ENCODE measurements around the gene IBA57. TPM values are rescaled to one million over a fixed set of nuclear protein-coding genes. Genes with fewer than 3 reads are reported as not detected.

The IBA57 gene
- total RNA-seq, 4 donors from 2014 or later = 4.9 to 15.7 (median 12.3) TPM

DNA sequence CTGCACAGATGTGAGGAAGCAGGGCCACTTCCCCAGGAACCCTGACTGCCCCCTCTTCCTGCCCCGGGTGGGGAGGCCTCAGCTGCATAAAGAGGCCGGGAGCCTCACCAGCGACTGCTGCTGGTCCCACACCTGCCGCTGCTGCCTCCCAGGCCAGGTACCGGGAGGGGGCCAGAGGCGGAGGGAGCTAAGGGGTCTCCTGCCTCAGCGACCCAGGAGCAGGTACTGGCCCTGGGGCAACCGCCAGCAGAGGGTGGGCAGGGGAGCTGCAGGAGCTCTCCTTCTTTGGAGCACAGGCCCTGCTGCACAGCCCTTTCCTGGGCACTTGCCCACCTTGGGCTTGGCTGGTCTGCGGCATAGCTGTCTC, 9.1 kb upstream of the IBA57 start:
- peaks cover 0 to 2% of the 10 kb centered on the region in 2 donors for H3K4me1 ChIP-seq
- DNase-seq = no peak
- in situ Hi-C loops (cut with MboI; ENCODE audit: low sequenced_read_pairs in 4 of 4) (no loop called here), intact Hi-C loops (cut with DNase I; ENCODE audit: low total_unique reads) (no loop called here)
- H3K4me3 ChIP-seq = no peak overlapping the region
- peaks cover 3 to 20% (median 12%) of the 10 kb centered on the region in 3 donors for H3K27me3 ChIP-seq
- no peak for ATAC-seq
- no peaks in the 10 kb centered on the region for H3K36me3 ChIP-seq
- TF ChIP-seq, protein P1, sequence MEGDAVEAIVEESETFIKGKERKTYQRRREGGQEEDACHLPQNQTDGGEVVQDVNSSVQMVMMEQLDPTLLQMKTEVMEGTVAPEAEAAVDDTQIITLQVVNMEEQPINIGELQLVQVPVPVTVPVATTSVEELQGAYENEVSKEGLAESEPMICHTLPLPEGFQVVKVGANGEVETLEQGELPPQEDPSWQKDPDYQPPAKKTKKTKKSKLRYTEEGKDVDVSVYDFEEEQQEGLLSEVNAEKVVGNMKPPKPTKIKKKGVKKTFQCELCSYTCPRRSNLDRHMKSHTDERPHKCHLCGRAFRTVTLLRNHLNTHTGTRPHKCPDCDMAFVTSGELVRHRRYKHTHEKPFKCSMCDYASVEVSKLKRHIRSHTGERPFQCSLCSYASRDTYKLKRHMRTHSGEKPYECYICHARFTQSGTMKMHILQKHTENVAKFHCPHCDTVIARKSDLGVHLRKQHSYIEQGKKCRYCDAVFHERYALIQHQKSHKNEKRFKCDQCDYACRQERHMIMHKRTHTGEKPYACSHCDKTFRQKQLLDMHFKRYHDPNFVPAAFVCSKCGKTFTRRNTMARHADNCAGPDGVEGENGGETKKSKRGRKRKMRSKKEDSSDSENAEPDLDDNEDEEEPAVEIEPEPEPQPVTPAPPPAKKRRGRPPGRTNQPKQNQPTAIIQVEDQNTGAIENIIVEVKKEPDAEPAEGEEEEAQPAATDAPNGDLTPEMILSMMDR (IDR thresholded peaks at IDR 0.05 in 4 of 5, conservative IDR thresholded peaks at IDR 0.05 in 1 of 5) = no peak
- TF ChIP-seq POLR2A (IDR thresholded peaks at IDR 0.05) = no peak
- no peaks in the 10 kb centered on the region for H3K9me3 ChIP-seq
- H3K27ac ChIP-seq = no peak overlapping the region

DNA sequence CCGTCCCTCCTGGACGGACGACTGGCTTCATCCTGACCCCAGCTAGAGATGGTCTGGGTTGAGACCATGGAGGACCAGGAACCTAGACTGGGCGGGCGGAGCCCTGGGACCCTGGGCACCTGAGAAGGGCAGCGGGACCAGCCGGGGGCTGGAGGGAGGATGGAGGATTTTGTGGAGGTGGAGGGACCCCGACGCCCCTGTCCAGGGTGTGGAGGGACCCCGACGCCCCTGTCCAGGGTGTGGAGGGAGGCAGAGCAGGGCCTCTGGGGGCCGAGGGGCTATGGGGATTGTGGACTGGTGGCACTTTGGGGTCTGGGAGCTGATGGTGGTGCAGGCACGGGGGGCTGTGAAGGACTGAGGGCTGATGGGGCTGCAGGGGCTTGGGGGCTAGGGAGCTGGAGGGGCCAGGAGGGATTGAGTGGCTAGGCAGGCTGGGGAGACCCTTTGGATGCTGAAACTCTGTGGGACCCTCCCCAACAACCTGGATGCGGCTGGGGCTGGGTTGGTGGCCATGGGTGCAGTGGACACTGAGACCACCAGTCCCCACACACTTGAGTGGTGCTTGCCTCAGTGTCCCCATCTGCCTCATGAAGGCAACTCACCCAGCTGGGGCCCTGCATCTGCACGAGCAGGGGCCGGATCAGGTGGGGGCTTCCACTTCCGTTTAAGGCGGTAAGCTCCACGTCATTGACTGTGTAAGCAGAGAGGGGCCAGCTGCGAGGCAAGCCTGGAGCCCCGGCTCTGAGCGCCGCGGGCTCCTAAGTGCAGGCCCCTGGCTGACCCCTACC, 8.5 kb upstream of the IBA57 start:
- Histone ChIP-seq H3K4me1 (peaks cover under 1 to 8% of the 10 kb centered on the region in 2 donors), H3K4me3 (no peak overlapping the region), H3K27me3 (peaks cover 3 to 20% (median 12%) of the 10 kb centered on the region in 3 donors), H3K9me3 (no peaks in the 10 kb centered on the region), H3K27ac (no peak overlapping the region), H3K36me3 (no peaks in the 10 kb centered on the region)
- ATAC-seq = no peak
- DNase-seq = no peak
- in situ Hi-C loops (cut with MboI; ENCODE audit: low sequenced_read_pairs in 4 of 4) = no loop called here
- intact Hi-C loops (cut with DNase I; ENCODE audit: low total_unique reads) = no loop called here
- no peak for TF ChIP-seq POLR2A (IDR thresholded peaks at IDR 0.05)
- TF ChIP-seq, protein P1 (IDR thresholded peaks at IDR 0.05 in 4 of 5, conservative IDR thresholded peaks at IDR 0.05 in 1 of 5) = no peak

DNA sequence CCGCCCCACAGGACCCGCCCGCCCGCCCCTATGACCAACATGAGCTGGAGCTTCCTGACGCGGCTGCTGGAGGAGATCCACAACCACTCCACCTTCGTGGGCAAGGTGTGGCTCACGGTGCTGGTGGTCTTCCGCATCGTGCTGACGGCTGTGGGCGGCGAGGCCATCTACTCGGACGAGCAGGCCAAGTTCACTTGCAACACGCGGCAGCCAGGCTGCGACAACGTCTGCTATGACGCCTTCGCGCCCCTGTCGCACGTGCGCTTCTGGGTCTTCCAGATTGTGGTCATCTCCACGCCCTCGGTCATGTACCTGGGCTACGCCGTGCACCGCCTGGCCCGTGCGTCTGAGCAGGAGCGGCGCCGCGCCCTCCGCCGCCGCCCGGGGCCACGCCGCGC, 7.9 kb upstream of the IBA57 start:
- H3K9me3 ChIP-seq = no peaks in the 10 kb centered on the region
- DNase-seq = no peak
- no peak overlapping the region for H3K4me3 ChIP-seq
- H3K27ac ChIP-seq = no peak overlapping the region
- in situ Hi-C loops (cut with MboI; ENCODE audit: low sequenced_read_pairs in 4 of 4) (no loop called here), intact Hi-C loops (cut with DNase I; ENCODE audit: low total_unique reads) (no loop called here)
- TF ChIP-seq POLR2A (IDR thresholded peaks at IDR 0.05) = no peak
- TF ChIP-seq, protein P1 (IDR thresholded peaks at IDR 0.05 in 4 of 5, conservative IDR thresholded peaks at IDR 0.05 in 1 of 5) = no peak
- no peaks in the 10 kb centered on the region for H3K36me3 ChIP-seq
- no peak for ATAC-seq
- peaks cover 3 to 20% (median 12%) of the 10 kb centered on the region in 3 donors for H3K27me3 ChIP-seq
- peaks cover 6 to 13% of the 10 kb centered on the region in 2 donors for H3K4me1 ChIP-seq

DNA sequence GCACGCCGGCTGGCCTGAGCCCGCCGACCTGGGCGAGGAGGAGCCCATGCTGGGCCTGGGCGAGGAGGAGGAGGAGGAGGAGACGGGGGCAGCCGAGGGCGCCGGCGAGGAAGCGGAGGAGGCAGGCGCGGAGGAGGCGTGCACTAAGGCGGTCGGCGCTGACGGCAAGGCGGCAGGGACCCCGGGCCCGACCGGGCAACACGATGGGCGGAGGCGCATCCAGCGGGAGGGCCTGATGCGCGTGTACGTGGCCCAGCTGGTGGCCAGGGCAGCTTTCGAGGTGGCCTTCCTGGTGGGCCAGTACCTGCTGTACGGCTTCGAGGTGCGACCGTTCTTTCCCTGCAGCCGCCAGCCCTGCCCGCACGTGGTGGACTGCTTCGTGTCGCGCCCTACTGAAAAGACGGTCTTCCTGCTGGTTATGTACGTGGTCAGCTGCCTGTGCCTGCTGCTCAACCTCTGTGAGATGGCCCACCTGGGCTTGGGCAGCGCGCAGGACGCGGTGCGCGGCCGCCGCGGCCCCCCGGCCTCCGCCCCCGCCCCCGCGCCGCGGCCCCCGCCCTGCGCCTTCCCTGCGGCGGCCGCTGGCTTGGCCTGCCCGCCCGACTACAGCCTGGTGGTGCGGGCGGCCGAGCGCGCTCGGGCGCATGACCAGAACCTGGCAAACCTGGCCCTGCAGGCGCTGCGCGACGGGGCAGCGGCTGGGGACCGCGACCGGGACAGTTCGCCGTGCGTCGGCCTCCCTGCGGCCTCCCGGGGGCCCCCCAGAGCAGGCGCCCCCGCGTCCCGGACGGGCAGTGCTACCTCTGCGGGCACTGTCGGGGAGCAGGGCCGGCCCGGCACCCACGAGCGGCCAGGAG, 7.2 kb upstream of the IBA57 start:
- H3K9me3 ChIP-seq = no peaks in the 10 kb centered on the region
- TF ChIP-seq, protein P1 (IDR thresholded peaks at IDR 0.05 in 4 of 5, conservative IDR thresholded peaks at IDR 0.05 in 1 of 5) = no peak
- TF ChIP-seq POLR2A (IDR thresholded peaks at IDR 0.05) = no peak
- in situ Hi-C loops (cut with MboI; ENCODE audit: low sequenced_read_pairs in 4 of 4) = no loop called here

More for the DNA sequence above, 7.2 kb upstream of the IBA57 start:
- intact Hi-C loops (cut with DNase I; ENCODE audit: low total_unique reads) = no loop called here
- no peaks in the 10 kb centered on the region for H3K36me3 ChIP-seq
- H3K27me3 ChIP-seq = peaks cover 3 to 20% (median 12%) of the 10 kb centered on the region in 3 donors
- H3K27ac ChIP-seq = no peak overlapping the region
- no peak for DNase-seq
- ATAC-seq = no peak
- H3K4me3 ChIP-seq = no peak overlapping the region
- H3K4me1 ChIP-seq = peaks cover 13 to 20% of the 10 kb centered on the region in 2 donors
